Measurements from ENCODE around the gene TOR1AIP2.

Gene TOR1AIP2

GRCh38 chr1:179877586-179878265 is at the start of gene TOR1AIP2:
Gene TOR1AIP2, minus strand, starts transcription at chr1:179877803. Its CDS starts 25,138 bp downstream, at chr1:179852665.
- H3K36me3 ChIP-seq (ENCODE audit: low read depth), result peaks cover 37% of the 10 kb centered on the region
- peaks cover 16% of the 10 kb centered on the region for H3K4me1 ChIP-seq (ENCODE audit: insufficient read depth, poor library complexity, severe bottlenecking)
- no peak for TF ChIP-seq CTCF (IDR thresholded peaks at IDR 0.05; ENCODE audit: poor library complexity, severe bottlenecking)

GRCh38 chr1:179926850-179927205 is 49.2 kb upstream of the TOR1AIP2 start:
- H3K4me3 ChIP-seq (ENCODE audit: severe bottlenecking), result no peak overlapping the region
- H3K36me3 ChIP-seq (ENCODE audit: low read depth), result no peaks in the 10 kb centered on the region
- no peaks in the 10 kb centered on the region for H3K27me3 ChIP-seq (ENCODE audit: insufficient read depth, poor library complexity, severe bottlenecking)
- ATAC-seq (ENCODE audit: low read depth) (no peak; the same call in 2 of the 3 replicates), DNase-seq (ENCODE audit: low spot score) (no peak)
- peak overlapping the region; percentile 48 for H3K27ac ChIP-seq (ENCODE audit: poor library complexity, severe bottlenecking)
- TF ChIP-seq CTCF (IDR thresholded peaks at IDR 0.05; ENCODE audit: poor library complexity, severe bottlenecking), result no peak
- H3K9me3 ChIP-seq (ENCODE audit: severe bottlenecking), result no peaks in the 10 kb centered on the region
- H3K4me1 ChIP-seq (ENCODE audit: insufficient read depth, poor library complexity, severe bottlenecking), result peaks cover 11% of the 10 kb centered on the region

More at GRCh38 chr1:179877586-179878265, at the start of gene TOR1AIP2:
- DNase-seq (ENCODE audit: low spot score) (peak; percentile 86), ATAC-seq (ENCODE audit: low read depth) (peak; percentile 72)
- peak within 1 kb of the TSS; percentile 39 for H3K27ac ChIP-seq (ENCODE audit: poor library complexity, severe bottlenecking)
- H3K27me3 ChIP-seq (ENCODE audit: insufficient read depth, poor library complexity, severe bottlenecking), result no peaks in the 10 kb centered on the region
- H3K9me3 ChIP-seq (ENCODE audit: severe bottlenecking), result no peaks in the 10 kb centered on the region
- H3K4me3 ChIP-seq (ENCODE audit: severe bottlenecking), result peak within 1 kb of the TSS; percentile 52

GRCh38 chr1:179925922-179926849 is 48.6 kb upstream of the TOR1AIP2 start:
- H3K9me3 ChIP-seq (ENCODE audit: severe bottlenecking), result no peaks in the 10 kb centered on the region
- H3K4me3 ChIP-seq (ENCODE audit: severe bottlenecking), result no peak overlapping the region
- H3K4me1 ChIP-seq (ENCODE audit: insufficient read depth, poor library complexity, severe bottlenecking), result peaks cover 11% of the 10 kb centered on the region
- TF ChIP-seq CTCF (IDR thresholded peaks at IDR 0.05; ENCODE audit: poor library complexity, severe bottlenecking), result no peak
- H3K36me3 ChIP-seq (ENCODE audit: low read depth), result no peaks in the 10 kb centered on the region
- ATAC-seq (ENCODE audit: low read depth), result peak; percentile 80
- peak overlapping the region; percentile 48 for H3K27ac ChIP-seq (ENCODE audit: poor library complexity, severe bottlenecking)
- DNase-seq (ENCODE audit: low spot score), result no peak
- H3K27me3 ChIP-seq (ENCODE audit: insufficient read depth, poor library complexity, severe bottlenecking), result no peaks in the 10 kb centered on the region

- no peak for ATAC-seq (ENCODE audit: low read depth)
- no peak overlapping the region for H3K4me3 ChIP-seq (ENCODE audit: severe bottlenecking)
- H3K9me3 ChIP-seq (ENCODE audit: severe bottlenecking), result no peaks in the 10 kb centered on the region
- no peak for TF ChIP-seq CTCF (IDR thresholded peaks at IDR 0.05; ENCODE audit: poor library complexity, severe bottlenecking)
- H3K27me3 ChIP-seq (ENCODE audit: insufficient read depth, poor library complexity, severe bottlenecking), result no peaks in the 10 kb centered on the region
- H3K27ac ChIP-seq (ENCODE audit: poor library complexity, severe bottlenecking), result no peak overlapping the region
- H3K36me3 ChIP-seq (ENCODE audit: low read depth), result no peaks in the 10 kb centered on the region
- peaks cover 11% of the 10 kb centered on the region for H3K4me1 ChIP-seq (ENCODE audit: insufficient read depth, poor library complexity, severe bottlenecking)
- DNase-seq (ENCODE audit: low spot score), result no peak
Observed at GRCh38 chr1:179925302-179925701, 47.7 kb upstream of the TOR1AIP2 start.

All from RWPE2 (cell line).